ENCODE measurements around the gene FBRSL1.

The FBRSL1 gene

DNA sequence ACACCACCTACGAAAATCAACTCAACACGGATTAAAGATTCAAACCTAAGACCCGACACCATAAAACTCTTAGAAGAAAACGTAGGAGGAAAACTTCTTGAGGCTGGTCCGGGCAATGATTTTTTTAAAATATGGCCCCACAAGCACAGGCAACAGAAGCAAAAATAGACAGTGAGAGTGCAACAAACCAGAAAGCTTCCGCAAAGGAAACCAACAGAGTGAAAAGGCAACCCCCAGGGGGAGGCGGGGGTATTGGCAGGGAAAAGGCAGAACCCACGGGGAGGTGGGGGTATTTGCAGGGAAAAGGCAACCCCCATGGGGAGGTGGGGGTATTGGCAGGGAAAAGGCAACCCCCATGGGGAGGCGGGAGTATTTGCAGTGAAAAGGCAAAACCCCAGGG, 20.5 kb upstream of the FBRSL1 start (continued):
- TF ChIP-seq CSRNP3 (CRISPR knock-in tag; IDR thresholded peaks at IDR 0.05) = no peak

- TF ChIP-seq PPARA (CRISPR knock-in tag; IDR thresholded peaks at IDR 0.05; ENCODE audit: borderline replicate concordance) (no peak), ARNTL (CRISPR knock-in tag; IDR thresholded peaks at IDR 0.05; ENCODE audit: borderline replicate concordance, low read depth) (no peak), TOX (CRISPR knock-in tag; IDR thresholded peaks at IDR 0.05; ENCODE audit: borderline replicate concordance) (no peak), ZNF8 (CRISPR knock-in tag; IDR thresholded peaks at IDR 0.05) (no peak), TSHZ2 (CRISPR knock-in tag; IDR thresholded peaks at IDR 0.05) (no peak), CSRNP3 (CRISPR knock-in tag; IDR thresholded peaks at IDR 0.05) (no peak), ZNF70 (CRISPR knock-in tag; IDR thresholded peaks at IDR 0.05) (no peak), OSR1 (CRISPR knock-in tag; IDR thresholded peaks at IDR 0.05) (no peak)
- ATAC-seq = no peak
These were observed 19.6 kb upstream of the FBRSL1 start for GRCh38 chr12:132470397-132470796.

DNA sequence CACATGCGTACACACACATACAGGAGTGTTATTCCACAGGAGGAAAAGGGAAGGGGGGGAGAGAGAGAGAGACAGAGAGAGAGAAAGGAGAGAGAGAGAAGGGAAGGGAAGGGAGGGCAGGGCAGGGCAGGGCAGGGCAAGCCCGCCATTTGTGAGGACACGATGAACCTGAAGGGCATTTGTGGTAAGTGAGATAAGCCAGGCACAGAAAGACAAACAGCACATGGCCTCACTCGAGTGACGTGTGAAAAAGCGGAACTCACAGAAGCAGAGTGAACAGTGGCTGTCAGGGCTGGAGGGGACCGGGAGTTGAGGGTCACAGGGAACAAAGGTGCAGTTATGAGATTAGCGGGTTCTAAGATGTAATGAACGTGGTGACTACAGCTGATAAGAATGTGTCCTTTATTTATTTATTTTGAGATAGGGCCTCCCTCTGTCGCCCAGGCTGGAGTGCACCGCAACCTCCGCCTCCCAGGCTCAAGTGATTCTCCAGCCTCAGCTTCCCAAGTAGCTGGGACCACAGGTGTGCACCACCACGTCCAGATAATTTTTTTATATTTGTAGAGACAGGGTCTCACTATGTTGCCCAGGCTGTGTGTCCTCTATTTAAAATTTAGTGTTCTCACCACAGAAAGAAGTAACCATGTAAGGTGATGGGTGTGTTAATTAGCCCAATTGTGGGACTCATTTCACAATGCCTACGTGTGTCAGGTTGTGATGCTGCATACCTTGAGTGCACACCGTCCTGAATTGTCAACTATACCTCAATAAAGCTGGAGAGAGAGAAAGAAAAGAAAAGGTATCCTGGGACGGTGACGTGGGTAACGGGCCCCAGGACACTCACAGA, 18.7 kb upstream of the FBRSL1 start:
- ATAC-seq = no peak
- TF ChIP-seq ARNTL (CRISPR knock-in tag; IDR thresholded peaks at IDR 0.05; ENCODE audit: borderline replicate concordance, low read depth) (no peak), ZNF70 (CRISPR knock-in tag; IDR thresholded peaks at IDR 0.05) (no peak), RARB (CRISPR knock-in tag; IDR thresholded peaks at IDR 0.05) (no peak), TSHZ2 (CRISPR knock-in tag; IDR thresholded peaks at IDR 0.05) (no peak), BACH2 (CRISPR knock-in tag; IDR thresholded peaks at IDR 0.05; ENCODE audit: borderline replicate concordance) (no peak), OSR1 (CRISPR knock-in tag; IDR thresholded peaks at IDR 0.05) (no peak), ZFP30 (CRISPR knock-in tag; IDR thresholded peaks at IDR 0.05) (no peak), POU6F1 (CRISPR knock-in tag; IDR thresholded peaks at IDR 0.05; ENCODE audit: borderline replicate concordance, low read depth) (no peak), ZFP3 (CRISPR knock-in tag; IDR thresholded peaks at IDR 0.05) (no peak), TOX (CRISPR knock-in tag; IDR thresholded peaks at IDR 0.05; ENCODE audit: borderline replicate concordance) (no peak)
- TF ChIP-seq, protein P1, sequence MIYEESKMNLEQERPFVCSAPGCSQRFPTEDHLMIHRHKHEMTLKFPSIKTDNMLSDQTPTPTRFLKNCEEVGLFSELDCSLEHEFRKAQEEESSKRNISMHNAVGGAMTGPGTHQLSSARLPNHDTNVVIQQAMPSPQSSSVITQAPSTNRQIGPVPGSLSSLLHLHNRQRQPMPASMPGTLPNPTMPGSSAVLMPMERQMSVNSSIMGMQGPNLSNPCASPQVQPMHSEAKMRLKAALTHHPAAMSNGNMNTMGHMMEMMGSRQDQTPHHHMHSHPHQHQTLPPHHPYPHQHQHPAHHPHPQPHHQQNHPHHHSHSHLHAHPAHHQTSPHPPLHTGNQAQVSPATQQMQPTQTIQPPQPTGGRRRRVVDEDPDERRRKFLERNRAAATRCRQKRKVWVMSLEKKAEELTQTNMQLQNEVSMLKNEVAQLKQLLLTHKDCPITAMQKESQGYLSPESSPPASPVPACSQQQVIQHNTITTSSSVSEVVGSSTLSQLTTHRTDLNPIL (CRISPR knock-in tag; IDR thresholded peaks at IDR 0.05; ENCODE audit: low read depth) = no peak
